ENCODE data around the gene DKC1. TPM values are rescaled to one million over a fixed set of nuclear protein-coding genes. Genes with fewer than 3 reads are reported as not detected.
A peak's percentile ranks its signal among the peaks of the same experiment; 100 is the strongest.

DKC1 gene
- polyA plus RNA-seq, 3 donors = 55.2 to 63.5 (median 58.3) TPM

GRCh38 chrX:154785716-154786115 is 23.1 kb downstream of the DKC1 start:
- no peak for DNase-seq (ENCODE audit: low read depth in 3 of 3, low spot score in 2 of 3)

GRCh38 chrX:154791467-154791866 is 28.8 kb downstream of the DKC1 start:
- no peak for DNase-seq (ENCODE audit: low read depth in 3 of 3, low spot score in 2 of 3)

DNA sequence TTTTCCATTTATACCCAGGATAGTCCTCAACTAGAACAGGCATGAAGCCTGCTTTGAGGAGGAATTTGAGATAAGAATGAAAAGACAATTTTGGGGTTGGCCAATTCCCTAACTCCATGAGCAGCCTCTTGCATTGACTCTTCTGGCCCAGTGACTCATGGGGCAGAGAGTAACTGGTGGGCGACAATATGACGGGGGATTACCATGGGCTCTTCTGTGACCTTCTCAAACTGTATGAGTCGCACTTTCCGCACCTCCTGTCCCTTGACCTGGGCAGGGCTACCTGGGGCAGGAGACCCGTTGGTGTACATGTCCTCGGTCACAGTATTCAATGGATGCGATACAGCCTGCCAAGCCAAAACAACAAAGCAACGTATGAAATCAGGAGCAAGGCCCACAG is 29.3 kb downstream of the DKC1 start:
- DNase-seq (ENCODE audit: low read depth in 3 of 3, low spot score in 2 of 3) = no peak

- DNase-seq (ENCODE audit: low read depth in 3 of 3, low spot score in 2 of 3) = no peak
Measured at GRCh38 chrX:154793084-154793795, 30.6 kb downstream of the DKC1 start.

DNA sequence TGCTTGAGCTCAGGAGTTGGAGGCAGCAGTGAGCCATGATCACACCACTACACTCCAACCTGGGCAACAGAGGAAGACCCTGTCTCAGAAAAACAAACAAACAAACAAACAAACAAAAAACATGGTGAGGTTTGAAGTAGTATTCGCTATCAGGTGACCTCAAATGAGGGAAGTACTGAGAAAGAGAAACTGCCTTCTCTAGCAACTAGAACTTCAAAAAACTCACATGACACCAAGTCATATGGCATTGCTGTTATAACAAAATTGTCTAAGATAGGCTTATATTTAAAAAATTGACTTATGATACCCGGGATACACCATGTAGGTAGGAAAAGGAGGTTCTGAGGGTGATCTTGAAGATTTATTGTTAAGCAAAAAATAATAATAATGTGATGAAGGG is 32.4 kb downstream of the DKC1 start:
- no peak for DNase-seq (ENCODE audit: low read depth in 3 of 3, low spot score in 2 of 3)

DNA sequence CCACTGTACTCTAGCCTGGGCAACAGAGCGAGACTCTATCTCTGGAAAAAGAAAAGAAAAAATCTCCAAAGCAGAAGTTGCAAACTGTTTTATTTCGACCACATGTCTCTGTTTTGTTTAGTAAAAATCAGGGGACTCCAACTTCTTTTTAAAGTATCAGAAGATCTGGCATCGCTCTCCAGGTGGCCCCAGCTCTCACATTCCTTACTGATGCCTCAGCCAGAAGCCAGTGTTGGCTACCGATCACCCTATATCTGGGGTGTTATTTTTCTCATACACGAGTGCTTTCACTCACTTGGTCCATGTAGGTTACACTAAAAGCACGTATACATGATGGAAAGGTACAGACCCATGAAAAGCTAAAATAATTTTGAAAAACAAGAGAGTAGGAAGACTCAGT is 34.3 kb downstream of the DKC1 start:
- no peak for DNase-seq (ENCODE audit: low read depth in 3 of 3, low spot score in 2 of 3)

- no peak for DNase-seq (ENCODE audit: low read depth in 3 of 3, low spot score in 2 of 3)
Measured at GRCh38 chrX:154799556-154800348, 37.1 kb downstream of the DKC1 start.

DNA sequence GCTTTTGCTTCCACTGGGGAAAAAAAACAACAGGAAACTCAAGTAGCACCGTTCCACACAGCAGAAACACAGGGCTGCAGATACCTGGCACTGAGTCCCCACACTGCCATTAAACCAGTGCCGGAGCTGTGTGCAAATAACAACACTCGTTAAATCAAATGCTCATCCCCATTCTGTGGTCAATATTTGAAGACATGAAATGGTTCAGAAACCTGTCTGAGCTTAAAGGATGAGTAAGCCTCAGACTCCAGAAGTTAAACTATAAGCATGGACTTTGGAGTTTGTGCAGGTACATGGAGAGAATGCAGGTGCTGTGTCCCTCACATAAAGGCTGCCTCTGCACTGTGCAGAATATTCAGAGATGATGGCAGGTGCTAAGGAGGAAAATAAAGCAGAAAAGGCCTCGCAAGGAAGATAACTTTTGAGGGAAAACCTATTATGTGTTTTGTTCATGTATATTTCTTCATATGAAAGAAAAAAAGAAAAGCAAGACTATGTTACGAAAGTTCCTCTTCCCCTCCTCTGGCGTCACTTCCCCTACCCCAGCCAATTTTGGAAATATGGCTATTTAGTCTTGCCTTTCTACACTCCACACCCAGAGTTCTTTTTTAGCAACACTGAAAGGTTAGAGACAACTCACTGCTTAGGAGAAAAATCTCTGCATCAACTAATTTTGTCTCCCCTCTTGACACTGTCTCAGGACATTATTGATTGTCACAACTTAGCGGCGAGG is 38.0 kb downstream of the DKC1 start:
- DNase-seq (ENCODE audit: low read depth in 3 of 3, low spot score in 2 of 3) = no peak

- DNase-seq (ENCODE audit: low read depth in 3 of 3, low spot score in 2 of 3) = no peak
Measured at GRCh38 chrX:154802947-154803346, 40.3 kb downstream of the DKC1 start.

GRCh38 chrX:154804261-154804956 is 41.7 kb downstream of the DKC1 start:
- no peak for DNase-seq (ENCODE audit: low read depth in 3 of 3, low spot score in 2 of 3)

- peak; percentile 38 to 57 (median 48) for DNase-seq (ENCODE audit: low read depth in 3 of 3, low spot score in 2 of 3)
Measured at GRCh38 chrX:154804957-154805695, 42.5 kb downstream of the DKC1 start, which contains the start of gene MPP1. TSS of gene MPP1 (minus strand) at chrX:154805485. CDS start at chrX:154805373, 112 bp downstream.

DNA sequence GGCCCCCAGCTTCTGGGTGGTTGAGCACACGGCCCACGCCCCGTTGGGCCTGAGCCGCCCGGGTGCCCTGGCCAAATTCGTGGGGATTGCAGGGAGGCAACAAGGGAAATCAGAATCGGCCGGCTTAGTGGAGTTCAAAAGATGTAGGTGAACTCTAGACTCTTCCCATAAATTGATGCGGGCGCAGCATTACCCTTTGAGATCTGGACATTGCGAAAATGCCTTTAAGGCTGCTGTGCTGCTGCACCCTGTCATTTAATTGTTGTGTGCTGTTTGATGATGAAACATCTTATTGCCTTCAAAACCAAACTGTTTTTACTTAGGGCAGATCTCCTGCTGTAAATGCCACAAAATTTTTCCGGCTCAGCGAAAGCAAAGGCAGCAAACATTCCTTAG is 43.0 kb downstream of the DKC1 start:
- no peak for DNase-seq (ENCODE audit: low read depth in 3 of 3, low spot score in 2 of 3)

DNA sequence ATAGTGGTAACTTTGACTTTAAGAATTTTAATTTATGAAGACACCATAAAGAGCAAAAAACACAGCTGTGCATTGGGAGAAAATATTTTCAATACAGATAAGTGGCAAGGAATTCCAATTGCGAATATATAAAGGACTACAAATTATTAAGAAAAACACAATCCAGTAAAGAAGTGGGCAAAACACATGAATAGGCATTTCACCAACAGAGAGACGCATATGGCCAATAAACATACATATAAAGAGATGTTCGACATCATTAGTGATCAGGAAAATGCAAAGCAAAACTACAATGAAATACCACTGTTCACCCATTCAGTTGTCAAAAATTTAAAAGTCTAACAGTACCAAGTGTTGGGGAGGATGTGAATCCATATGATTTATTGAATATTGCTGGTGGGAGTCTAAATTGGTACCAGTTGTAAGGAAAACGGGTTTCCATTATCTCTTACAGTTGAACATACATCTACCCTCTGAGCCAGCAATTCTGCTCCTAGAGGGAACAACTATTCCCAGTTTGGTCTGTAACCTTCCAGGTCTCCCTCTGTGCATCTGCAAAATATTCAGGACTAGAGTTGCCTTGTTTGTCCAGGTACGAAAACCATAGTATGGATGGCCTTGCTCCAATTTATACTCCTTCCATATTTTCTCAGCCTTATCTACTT is 44.3 kb downstream of the DKC1 start:
- DNase-seq (ENCODE audit: low read depth in 3 of 3, low spot score in 2 of 3) = no peak

DNA sequence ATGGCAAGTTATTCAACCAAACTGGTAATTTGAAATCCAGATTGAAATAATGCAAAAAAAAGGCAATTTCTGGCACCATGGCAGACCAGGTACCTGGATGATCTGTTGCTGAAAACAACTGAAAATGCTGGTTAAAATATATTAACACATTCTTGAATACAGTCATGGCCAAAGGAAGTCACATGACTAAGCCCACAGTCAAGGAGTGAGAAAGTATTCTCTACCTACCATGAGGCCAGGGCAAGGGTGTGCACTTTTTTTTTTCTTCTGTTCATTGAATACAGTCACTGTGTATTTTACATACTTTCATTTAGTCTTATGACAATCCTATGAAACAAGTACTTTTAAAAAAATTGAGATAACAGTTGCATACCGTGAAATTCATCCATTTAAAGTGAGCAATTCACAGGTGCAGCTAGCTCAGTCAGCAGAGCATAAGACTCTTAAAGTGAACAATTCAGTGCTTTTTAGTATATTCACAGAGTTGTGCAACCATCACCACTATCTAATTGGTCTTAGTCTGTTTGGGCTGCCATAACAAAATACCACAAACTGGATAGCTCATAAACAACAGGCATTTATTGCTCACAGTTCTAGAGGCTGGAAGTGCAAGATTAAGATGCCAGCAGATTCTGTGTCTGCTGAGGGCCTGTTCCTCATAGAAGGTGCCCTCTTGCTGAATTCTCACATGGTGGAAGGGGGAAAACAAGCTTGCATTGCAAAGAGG is 47.4 kb downstream of the DKC1 start:
- no peak for DNase-seq (ENCODE audit: low read depth in 3 of 3, low spot score in 2 of 3)

- DNase-seq (ENCODE audit: low read depth in 3 of 3, low spot score in 2 of 3) = no peak
Measured at GRCh38 chrX:154812341-154813101, 49.9 kb downstream of the DKC1 start.

DNA sequence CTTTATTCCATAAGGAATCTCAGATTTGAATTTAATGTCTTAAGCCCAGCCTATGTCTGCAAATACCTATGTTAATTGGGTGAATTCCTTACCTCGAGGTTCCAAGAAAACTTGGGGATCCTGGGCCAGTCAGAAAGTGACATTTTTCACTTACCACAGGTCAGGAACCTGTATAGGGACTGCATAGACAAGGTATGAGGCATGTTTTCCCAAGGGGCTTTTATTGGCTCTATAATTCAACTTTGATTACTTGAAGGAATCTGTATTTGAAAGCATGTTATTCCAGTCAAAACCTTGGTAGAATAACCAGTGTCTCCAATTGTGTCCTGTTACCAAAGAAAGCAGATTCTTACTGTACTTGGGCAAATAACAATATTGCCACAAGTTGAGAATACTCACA is 51.1 kb downstream of the DKC1 start:
- no peak for DNase-seq (ENCODE audit: low read depth in 3 of 3, low spot score in 2 of 3)

GRCh38 chrX:154815274-154815818 is 52.7 kb downstream of the DKC1 start:
- no peak for DNase-seq (ENCODE audit: low read depth in 3 of 3, low spot score in 2 of 3)

All from right renal cortex interstitium (tissue), 3 donors.